Body of pancreas (tissue), 4 donors: Measurements from ENCODE around the gene MESP2.

Experiments used
- POLR2A ChIP-seq, 3 donors: fragments of 450-650 bp; IDR thresholded peaks; one replicate each; pipeline ENCODE4 v1.6.1; 2016; ENCODE audit warnings: antibody characterized with exemption in 3 of 3, mild to moderate bottlenecking in 2 of 3
- TF ChIP-seq, protein P1 (sequence below), 7 experiments: fragments of 450-650 bp in 4 of 7; fragments of 200-600 bp in 3 of 7; sonication (generic) in 3 of 7; IDR thresholded peaks; one replicate each; pipeline ENCODE4 v1.5.1; 2016 to 2019; ENCODE audit warnings: antibody characterized with exemption in 7 of 7

DNA sequence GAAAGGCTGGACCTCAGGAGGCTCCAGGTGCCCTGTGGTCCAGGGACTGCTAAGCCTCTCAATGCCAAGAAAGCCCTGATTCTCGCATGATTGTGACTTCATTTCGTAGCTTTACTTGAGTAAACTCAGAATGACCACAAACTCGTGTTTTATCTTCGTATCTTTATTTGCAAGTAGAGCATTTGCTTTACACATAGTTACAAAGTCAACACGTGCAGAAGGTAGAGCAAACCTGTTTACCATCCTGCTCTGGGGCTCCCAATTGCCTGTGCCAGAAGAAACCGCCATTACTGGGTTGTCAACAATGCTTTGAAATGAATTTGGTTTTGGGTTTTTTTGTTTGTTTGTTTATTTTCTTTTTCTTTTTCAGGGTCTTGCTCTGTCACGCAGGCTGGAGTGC lies 19.2 kb upstream of the MESP2 start:
- TF ChIP-seq, protein P1, sequence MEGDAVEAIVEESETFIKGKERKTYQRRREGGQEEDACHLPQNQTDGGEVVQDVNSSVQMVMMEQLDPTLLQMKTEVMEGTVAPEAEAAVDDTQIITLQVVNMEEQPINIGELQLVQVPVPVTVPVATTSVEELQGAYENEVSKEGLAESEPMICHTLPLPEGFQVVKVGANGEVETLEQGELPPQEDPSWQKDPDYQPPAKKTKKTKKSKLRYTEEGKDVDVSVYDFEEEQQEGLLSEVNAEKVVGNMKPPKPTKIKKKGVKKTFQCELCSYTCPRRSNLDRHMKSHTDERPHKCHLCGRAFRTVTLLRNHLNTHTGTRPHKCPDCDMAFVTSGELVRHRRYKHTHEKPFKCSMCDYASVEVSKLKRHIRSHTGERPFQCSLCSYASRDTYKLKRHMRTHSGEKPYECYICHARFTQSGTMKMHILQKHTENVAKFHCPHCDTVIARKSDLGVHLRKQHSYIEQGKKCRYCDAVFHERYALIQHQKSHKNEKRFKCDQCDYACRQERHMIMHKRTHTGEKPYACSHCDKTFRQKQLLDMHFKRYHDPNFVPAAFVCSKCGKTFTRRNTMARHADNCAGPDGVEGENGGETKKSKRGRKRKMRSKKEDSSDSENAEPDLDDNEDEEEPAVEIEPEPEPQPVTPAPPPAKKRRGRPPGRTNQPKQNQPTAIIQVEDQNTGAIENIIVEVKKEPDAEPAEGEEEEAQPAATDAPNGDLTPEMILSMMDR (IDR thresholded peaks at IDR 0.05), result no peak
- no peak for TF ChIP-seq POLR2A (IDR thresholded peaks at IDR 0.05)
